GM23338 (cell line): ENCODE data around the gene ATAD1. TPM values are rescaled to one million over a fixed set of nuclear protein-coding genes. Genes with fewer than 3 reads are reported as not detected.

Experiments
- ATAC-seq: fragments of 200-7000 bp; cut with Tn5 transposase; 3 replicates; pipeline ENCODE4 v1.9.1; 2020
- DNase-seq: peaks from one replicate; pipeline ENCODE4 v3.0.0-alpha.2; 2015; ENCODE audit warnings: low spot score
- H2AFZ ChIP-seq: fragments of 200-600 bp; sonication (generic); 2 replicates; pipeline ENCODE4 v1.8.0; 2016; ENCODE audit warnings: antibody characterized with exemption, mild to moderate bottlenecking, moderate library complexity
- H3F3A ChIP-seq: fragments of 200-600 bp; sonication (generic); replicated peaks from 2 replicates; pipeline ENCODE4 v1.8.0; 2017; ENCODE audit warnings: antibody characterized with exemption, mixed run types, low read depth
- H3K27ac ChIP-seq: fragments of 200-600 bp; sonication (generic); 2 replicates; pipeline ENCODE4 v1.6.1; 2016; ENCODE audit warnings: low read depth
- H3K27me3 ChIP-seq: fragments of 200-600 bp; sonication (generic); 2 replicates; pipeline ENCODE4 v1.8.0; 2016; ENCODE audit warnings: mild to moderate bottlenecking, mixed run types, moderate library complexity; ENCODE audit not compliant: insufficient read depth
- H3K36me3 ChIP-seq: fragments of 200-600 bp; sonication (generic); 2 replicates; pipeline ENCODE4 v1.8.0; 2016; ENCODE audit warnings: mild to moderate bottlenecking; ENCODE audit not compliant: insufficient read depth
- H3K4me1 ChIP-seq: fragments of 200-600 bp; sonication (generic); 2 replicates; pipeline ENCODE4 v1.8.0; 2016; ENCODE audit warnings: mild to moderate bottlenecking, moderate library complexity; ENCODE audit not compliant: insufficient read depth
- H3K4me2 ChIP-seq: fragments of 200-600 bp; sonication (generic); 2 replicates; pipeline ENCODE4 v1.7.1; 2017; ENCODE audit warnings: mixed run types
- H3K4me3 ChIP-seq: fragments of 200-600 bp; sonication (generic); 2 replicates; pipeline ENCODE4 v1.6.1; 2016; ENCODE audit warnings: mixed run types
- H3K79me2 ChIP-seq: fragments of 200-600 bp; sonication (generic); replicated peaks from 2 replicates; pipeline ENCODE4 v1.8.0; 2017; ENCODE audit warnings: mild to moderate bottlenecking; ENCODE audit not compliant: insufficient read depth
- H3K9me2 ChIP-seq: fragments of 200-600 bp; sonication (generic); 2 replicates; pipeline ENCODE4 v1.8.0; 2017; ENCODE audit not compliant: insufficient read depth
- H4K20me1 ChIP-seq: fragments of 200-600 bp; sonication (generic); replicated peaks from 2 replicates; pipeline ENCODE4 v1.8.0; 2017; ENCODE audit warnings: mild to moderate bottlenecking; ENCODE audit not compliant: insufficient read depth
- H3K27ac Mint-ChIP-seq: 2 replicates; pipeline ENCODE4 v1.8.0; 2020; ENCODE audit warnings: inconsistent platforms, mild to moderate bottlenecking, moderate library complexity, mixed read lengths
- H3K27me3 Mint-ChIP-seq: 3 replicates; pipeline ENCODE4 v1.8.0; 2022; ENCODE audit warnings: low read depth, mild to moderate bottlenecking, moderate library complexity, mixed read lengths, inconsistent platforms; ENCODE audit not compliant: insufficient read depth, poor library complexity
- H3K36me3 Mint-ChIP-seq: 3 replicates; pipeline ENCODE4 v1.8.0; 2021; ENCODE audit warnings: low read depth, mild to moderate bottlenecking, inconsistent platforms, moderate library complexity, mixed read lengths
- H3K4me1 Mint-ChIP-seq: 3 replicates; pipeline ENCODE4 v1.8.0; 2020; ENCODE audit warnings: mild to moderate bottlenecking, inconsistent platforms, mixed read lengths
- H3K4me3 Mint-ChIP-seq: 3 replicates; pipeline ENCODE4 v1.8.0; 2021; ENCODE audit warnings: moderate library complexity, mild to moderate bottlenecking, inconsistent platforms, mixed read lengths
- H3K9me3 Mint-ChIP-seq: 3 replicates; pipeline ENCODE4 v1.8.0; 2020; ENCODE audit warnings: moderate library complexity, mild to moderate bottlenecking, inconsistent platforms, mixed read lengths
- CREB1 ChIP-seq: fragments of 250-450 bp; sonication (Bioruptor Pico); IDR thresholded peaks from 2 replicates; pipeline ENCODE4 v1.5.0; 2020; ENCODE audit warnings: low read depth, mild to moderate bottlenecking, moderate library complexity
- EZH2 ChIP-seq: fragments of 200-600 bp; sonication (generic); IDR thresholded peaks from one replicate; pipeline ENCODE4 v1.8.0; 2017; ENCODE audit warnings: antibody characterized with exemption, mild to moderate bottlenecking, low read depth; ENCODE audit not compliant: unreplicated experiment
- EZH2phosphoT487 ChIP-seq: fragments of 200-600 bp; sonication (generic); IDR thresholded peaks from one replicate; pipeline ENCODE4 v1.8.1; 2018; ENCODE audit warnings: antibody characterized with exemption; ENCODE audit not compliant: unreplicated experiment
- JUNB ChIP-seq: IDR thresholded peaks from one replicate; pipeline ENCODE4 v1.6.1; 2016; ENCODE audit warnings: antibody characterized with exemption; ENCODE audit not compliant: unreplicated experiment
- NANOG ChIP-seq: IDR thresholded peaks from 2 replicates; pipeline ENCODE4 v1.6.1; 2016; ENCODE audit warnings: antibody characterized with exemption, borderline replicate concordance
- POLR2AphosphoS5 ChIP-seq: IDR thresholded peaks from 2 replicates; pipeline ENCODE4 v1.6.1; 2016; ENCODE audit warnings: antibody characterized with exemption, low read depth
- REST ChIP-seq: IDR thresholded peaks from one replicate; pipeline ENCODE4 v1.6.1; 2018; ENCODE audit warnings: antibody characterized with exemption; ENCODE audit not compliant: unreplicated experiment
- STAT1 ChIP-seq: IDR thresholded peaks from one replicate; pipeline ENCODE4 v1.6.1; 2016; ENCODE audit warnings: antibody characterized with exemption; ENCODE audit not compliant: unreplicated experiment
- ZNF114 ChIP-seq: fragments of 250-450 bp; sonication (Bioruptor Pico); IDR thresholded peaks from 2 replicates; pipeline ENCODE4 v1.5.0; 2020; ENCODE audit warnings: mild to moderate bottlenecking, moderate library complexity
- ZNF331 ChIP-seq: fragments of 250-450 bp; sonication (Bioruptor Pico); IDR thresholded peaks from 2 replicates; pipeline ENCODE4 v1.5.0; 2020; ENCODE audit warnings: low read depth, mild to moderate bottlenecking, moderate library complexity
- ZNF462 ChIP-seq: fragments of 250-450 bp; sonication (Bioruptor Pico); IDR thresholded peaks from 2 replicates; pipeline ENCODE4 v1.5.0; 2020; ENCODE audit warnings: mild to moderate bottlenecking, moderate library complexity
- polyA plus RNA-seq: library from polyadenylated mRNA; unstranded; fragments of >200 nt; fragmentation: Nextera tagmentation; extraction: Ambion mirVana; gene quantifications from 2 replicates; pipeline ENCODE4 v1.2.1, GENCODE V29; 2016
- total RNA-seq: library from RNA; depleted of rRNA; stranded (reverse); fragments of >200 nt; shearing (Covaris generic); gene quantifications from 2 replicates; pipeline ENCODE4 v1.2.3, GENCODE V29; 2014
- TF ChIP-seq, protein P1 (sequence below): IDR thresholded peaks from 2 replicates; pipeline ENCODE4 v1.6.1; 2016; ENCODE audit warnings: antibody characterized with exemption
- TF ChIP-seq, protein P2 (sequence below), 2 experiments: fragments of 200-600 bp in 1 of 2; sonication (generic) in 1 of 2; conservative IDR thresholded peaks; 2 replicates each; pipeline versions ENCODE4 v1.5.1 to v1.6.1; 2016 to 2017; ENCODE audit warnings: antibody characterized with exemption in 2 of 2, low read depth in 2 of 2, mild to moderate bottlenecking in 2 of 2, moderate library complexity in 1 of 2

ATAD1 gene
- total and polyA plus RNA-seq, 2 experiments from 2014 or later: 30.3 to 49.6 TPM

GRCh38 chr10:87720665-87721064 lies 97.4 kb downstream of the ATAD1 start:
- H3K4me1 ChIP-seq: no peaks in the 10 kb centered on the region
- H3K36me3 Mint-ChIP-seq: peaks cover 4% of the 10 kb centered on the region
- no peak for ATAC-seq
- no peaks in the 10 kb centered on the region for H3K9me3 Mint-ChIP-seq
- H3K36me3 ChIP-seq: peaks cover 9% of the 10 kb centered on the region; the same call in 1 of the 2 replicates
- H3K4me3 Mint-ChIP-seq: no peak overlapping the region
- H3K27ac ChIP-seq: no peak overlapping the region
- peaks cover 2% of the 10 kb centered on the region; the same call in 2 of the 3 replicates for H3K4me1 Mint-ChIP-seq
- no peaks in the 10 kb centered on the region for H3K27me3 ChIP-seq
- no peaks in the 10 kb centered on the region for H3K9me2 ChIP-seq
- no peaks in the 10 kb centered on the region for H3K79me2 ChIP-seq
- H3K4me3 ChIP-seq: no peak overlapping the region
- H3K27ac Mint-ChIP-seq: no peak overlapping the region
- DNase-seq: no peak
- TF ChIP-seq ZNF462 (CRISPR knock-in tag) (no peak), NANOG (no peak), POLR2AphosphoS5 (no peak), EZH2 (no peak), JUNB (no peak), REST (no peak), ZNF331 (CRISPR knock-in tag) (no peak), CREB1 (CRISPR knock-in tag) (no peak), STAT1 (no peak), ZNF114 (CRISPR knock-in tag) (no peak), EZH2phosphoT487 (no peak)
- TF ChIP-seq, protein P1, sequence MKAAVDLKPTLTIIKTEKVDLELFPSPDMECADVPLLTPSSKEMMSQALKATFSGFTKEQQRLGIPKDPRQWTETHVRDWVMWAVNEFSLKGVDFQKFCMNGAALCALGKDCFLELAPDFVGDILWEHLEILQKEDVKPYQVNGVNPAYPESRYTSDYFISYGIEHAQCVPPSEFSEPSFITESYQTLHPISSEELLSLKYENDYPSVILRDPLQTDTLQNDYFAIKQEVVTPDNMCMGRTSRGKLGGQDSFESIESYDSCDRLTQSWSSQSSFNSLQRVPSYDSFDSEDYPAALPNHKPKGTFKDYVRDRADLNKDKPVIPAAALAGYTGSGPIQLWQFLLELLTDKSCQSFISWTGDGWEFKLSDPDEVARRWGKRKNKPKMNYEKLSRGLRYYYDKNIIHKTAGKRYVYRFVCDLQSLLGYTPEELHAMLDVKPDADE: no peak
- TF ChIP-seq, protein P2, sequence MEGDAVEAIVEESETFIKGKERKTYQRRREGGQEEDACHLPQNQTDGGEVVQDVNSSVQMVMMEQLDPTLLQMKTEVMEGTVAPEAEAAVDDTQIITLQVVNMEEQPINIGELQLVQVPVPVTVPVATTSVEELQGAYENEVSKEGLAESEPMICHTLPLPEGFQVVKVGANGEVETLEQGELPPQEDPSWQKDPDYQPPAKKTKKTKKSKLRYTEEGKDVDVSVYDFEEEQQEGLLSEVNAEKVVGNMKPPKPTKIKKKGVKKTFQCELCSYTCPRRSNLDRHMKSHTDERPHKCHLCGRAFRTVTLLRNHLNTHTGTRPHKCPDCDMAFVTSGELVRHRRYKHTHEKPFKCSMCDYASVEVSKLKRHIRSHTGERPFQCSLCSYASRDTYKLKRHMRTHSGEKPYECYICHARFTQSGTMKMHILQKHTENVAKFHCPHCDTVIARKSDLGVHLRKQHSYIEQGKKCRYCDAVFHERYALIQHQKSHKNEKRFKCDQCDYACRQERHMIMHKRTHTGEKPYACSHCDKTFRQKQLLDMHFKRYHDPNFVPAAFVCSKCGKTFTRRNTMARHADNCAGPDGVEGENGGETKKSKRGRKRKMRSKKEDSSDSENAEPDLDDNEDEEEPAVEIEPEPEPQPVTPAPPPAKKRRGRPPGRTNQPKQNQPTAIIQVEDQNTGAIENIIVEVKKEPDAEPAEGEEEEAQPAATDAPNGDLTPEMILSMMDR (conservative IDR thresholded peaks at IDR 0.05; ENCODE audit: low read depth in 2 of 2): no peak
- no peak overlapping the region for H2AFZ ChIP-seq
- no peaks in the 10 kb centered on the region; the same call in 1 of the 2 replicates for H3F3A ChIP-seq
- H3K4me2 ChIP-seq: no peak overlapping the region
- peaks cover 4% of the 10 kb centered on the region for H3K27me3 Mint-ChIP-seq
- no peaks in the 10 kb centered on the region for H4K20me1 ChIP-seq
